ENCODE results near the gene RNU2-1.
"Not testable (repeated sequence)": the region's sequence is repeated elsewhere in the genome, so short reads cannot be mapped to it uniquely, and the experiment has no call there.

The RNU2-1 gene

GRCh38 chr17:43233877-43234276 is at the start of gene RNU2-1:
TSS of gene RNU2-1 (minus strand) at chr17:43233977.
- not testable (repeated sequence) for H3K4me1 ChIP-seq (ENCODE audit: insufficient read depth, insufficient read length); H3K4me3 ChIP-seq (ENCODE audit: insufficient read length, low read depth); H3K36me3 ChIP-seq (ENCODE audit: insufficient read depth, insufficient read length, low read length); H3K27me3 ChIP-seq (ENCODE audit: insufficient read depth, insufficient read length); DNase-seq (ENCODE audit: low read depth, low spot score); H3K9ac ChIP-seq (ENCODE audit: insufficient read length, low read depth); H3K9me3 ChIP-seq (ENCODE audit: insufficient read depth, low read length)

- not testable (repeated sequence) for DNase-seq (ENCODE audit: low read depth, low spot score); H3K4me1 ChIP-seq (ENCODE audit: insufficient read depth, insufficient read length); H3K4me3 ChIP-seq (ENCODE audit: insufficient read length, low read depth); H3K9me3 ChIP-seq (ENCODE audit: insufficient read depth, low read length); H3K9ac ChIP-seq (ENCODE audit: insufficient read length, low read depth); H3K27me3 ChIP-seq (ENCODE audit: insufficient read depth, insufficient read length); H3K36me3 ChIP-seq (ENCODE audit: insufficient read depth, insufficient read length, low read length)
These were observed 39.1 kb upstream of the RNU2-1 start for GRCh38 chr17:43272914-43273313.

- H3K36me3 ChIP-seq (ENCODE audit: insufficient read depth, insufficient read length, low read length); H3K4me3 ChIP-seq (ENCODE audit: insufficient read length, low read depth); H3K9me3 ChIP-seq (ENCODE audit: insufficient read depth, low read length); H3K27me3 ChIP-seq (ENCODE audit: insufficient read depth, insufficient read length); DNase-seq (ENCODE audit: low read depth, low spot score); H3K9ac ChIP-seq (ENCODE audit: insufficient read length, low read depth); H3K4me1 ChIP-seq (ENCODE audit: insufficient read depth, insufficient read length): not testable (repeated sequence)
These were observed 38.7 kb upstream of the RNU2-1 start for GRCh38 chr17:43272483-43272882.

GRCh38 chr17:43270552-43271504 is 37.1 kb upstream of the RNU2-1 start:
- not testable (repeated sequence) for H3K36me3 ChIP-seq (ENCODE audit: insufficient read depth, insufficient read length, low read length); H3K9me3 ChIP-seq (ENCODE audit: insufficient read depth, low read length); DNase-seq (ENCODE audit: low read depth, low spot score); H3K4me1 ChIP-seq (ENCODE audit: insufficient read depth, insufficient read length); H3K9ac ChIP-seq (ENCODE audit: insufficient read length, low read depth); H3K27me3 ChIP-seq (ENCODE audit: insufficient read depth, insufficient read length); H3K4me3 ChIP-seq (ENCODE audit: insufficient read length, low read depth)

GRCh38 chr17:43246456-43246855 is 12.7 kb upstream of the RNU2-1 start:
- H3K4me3 ChIP-seq (ENCODE audit: insufficient read length, low read depth); H3K27me3 ChIP-seq (ENCODE audit: insufficient read depth, insufficient read length); H3K36me3 ChIP-seq (ENCODE audit: insufficient read depth, insufficient read length, low read length); DNase-seq (ENCODE audit: low read depth, low spot score); H3K4me1 ChIP-seq (ENCODE audit: insufficient read depth, insufficient read length); H3K9me3 ChIP-seq (ENCODE audit: insufficient read depth, low read length); H3K9ac ChIP-seq (ENCODE audit: insufficient read length, low read depth): not testable (repeated sequence)

GRCh38 chr17:43240596-43241352 is 7.0 kb upstream of the RNU2-1 start:
- H3K9ac ChIP-seq (ENCODE audit: insufficient read length, low read depth); H3K4me3 ChIP-seq (ENCODE audit: insufficient read length, low read depth); H3K27me3 ChIP-seq (ENCODE audit: insufficient read depth, insufficient read length); H3K9me3 ChIP-seq (ENCODE audit: insufficient read depth, low read length); H3K36me3 ChIP-seq (ENCODE audit: insufficient read depth, insufficient read length, low read length); H3K4me1 ChIP-seq (ENCODE audit: insufficient read depth, insufficient read length); DNase-seq (ENCODE audit: low read depth, low spot score): not testable (repeated sequence)

GRCh38 chr17:43239597-43239996 is 5.8 kb upstream of the RNU2-1 start:
- not testable (repeated sequence) for H3K9ac ChIP-seq (ENCODE audit: insufficient read length, low read depth); H3K9me3 ChIP-seq (ENCODE audit: insufficient read depth, low read length); DNase-seq (ENCODE audit: low read depth, low spot score); H3K27me3 ChIP-seq (ENCODE audit: insufficient read depth, insufficient read length); H3K4me3 ChIP-seq (ENCODE audit: insufficient read length, low read depth); H3K4me1 ChIP-seq (ENCODE audit: insufficient read depth, insufficient read length); H3K36me3 ChIP-seq (ENCODE audit: insufficient read depth, insufficient read length, low read length)

- not testable (repeated sequence) for H3K36me3 ChIP-seq (ENCODE audit: insufficient read depth, insufficient read length, low read length); H3K9ac ChIP-seq (ENCODE audit: insufficient read length, low read depth)
These were observed 514 bp downstream of the RNU2-1 start for GRCh38 chr17:43233263-43233662.

GRCh38 chr17:43232021-43232699 is 1.6 kb downstream of the RNU2-1 start:
- not testable (repeated sequence) for H3K9me3 ChIP-seq (ENCODE audit: insufficient read depth, low read length); H3K4me1 ChIP-seq (ENCODE audit: insufficient read depth, insufficient read length); H3K4me3 ChIP-seq (ENCODE audit: insufficient read length, low read depth); H3K9ac ChIP-seq (ENCODE audit: insufficient read length, low read depth); DNase-seq (ENCODE audit: low read depth, low spot score); H3K36me3 ChIP-seq (ENCODE audit: insufficient read depth, insufficient read length, low read length); H3K27me3 ChIP-seq (ENCODE audit: insufficient read depth, insufficient read length)

More at GRCh38 chr17:43233263-43233662, 514 bp downstream of the RNU2-1 start:
- H3K27me3 ChIP-seq (ENCODE audit: insufficient read depth, insufficient read length); DNase-seq (ENCODE audit: low read depth, low spot score); H3K9me3 ChIP-seq (ENCODE audit: insufficient read depth, low read length); H3K4me3 ChIP-seq (ENCODE audit: insufficient read length, low read depth); H3K4me1 ChIP-seq (ENCODE audit: insufficient read depth, insufficient read length): not testable (repeated sequence)

GRCh38 chr17:43231205-43232020 is 2.4 kb downstream of the RNU2-1 start:
- H3K9me3 ChIP-seq (ENCODE audit: insufficient read depth, low read length); H3K9ac ChIP-seq (ENCODE audit: insufficient read length, low read depth); H3K4me3 ChIP-seq (ENCODE audit: insufficient read length, low read depth); DNase-seq (ENCODE audit: low read depth, low spot score); H3K27me3 ChIP-seq (ENCODE audit: insufficient read depth, insufficient read length); H3K4me1 ChIP-seq (ENCODE audit: insufficient read depth, insufficient read length); H3K36me3 ChIP-seq (ENCODE audit: insufficient read depth, insufficient read length, low read length): not testable (repeated sequence)
